IPS DF 4.7 (cell line): ENCODE results near the gene PTPRT.

Source experiments
- DNase-seq: peaks from one replicate; pipeline ENCODE4 v3.0.0-alpha.2; 2013; ENCODE audit warnings: low spot score; ENCODE audit errors: extremely low read depth

The PTPRT gene

GRCh38 chr20:43123180-43123579 is 66.5 kb downstream of the PTPRT start:
- no peak for DNase-seq

GRCh38 chr20:43119720-43120119 is 70.0 kb downstream of the PTPRT start:
- no peak for DNase-seq

- no peak for DNase-seq
Measured at GRCh38 chr20:43102394-43102793, 87.3 kb downstream of the PTPRT start.

- no peak for DNase-seq
Measured at GRCh38 chr20:43096931-43097260, 92.8 kb downstream of the PTPRT start.

GRCh38 chr20:43096126-43096930 is 93.4 kb downstream of the PTPRT start:
- DNase-seq: no peak

- DNase-seq: no peak
Measured at GRCh38 chr20:43095034-43095433, 94.7 kb downstream of the PTPRT start.

- DNase-seq: no peak
Measured at GRCh38 chr20:43092386-43093088, 97.2 kb downstream of the PTPRT start.

- no peak for DNase-seq
Measured at GRCh38 chr20:43068482-43068881, 121.2 kb downstream of the PTPRT start.

- no peak for DNase-seq
Measured at GRCh38 chr20:43066125-43066524, 123.6 kb downstream of the PTPRT start.

GRCh38 chr20:43065299-43065698 is 124.4 kb downstream of the PTPRT start:
- no peak for DNase-seq

- no peak for DNase-seq
Measured at GRCh38 chr20:43058077-43058476, 131.6 kb downstream of the PTPRT start.

- DNase-seq: no peak
Measured at GRCh38 chr20:43057317-43057716, 132.4 kb downstream of the PTPRT start.

- DNase-seq: no peak
Measured at GRCh38 chr20:43055181-43055884, 134.4 kb downstream of the PTPRT start.

GRCh38 chr20:43052532-43052931 is 137.2 kb downstream of the PTPRT start:
- DNase-seq: no peak

- DNase-seq: no peak
Measured at GRCh38 chr20:43046966-43047365, 142.7 kb downstream of the PTPRT start.

GRCh38 chr20:43043887-43044286 is 145.8 kb downstream of the PTPRT start:
- DNase-seq: no peak

GRCh38 chr20:43040427-43040826 is 149.3 kb downstream of the PTPRT start:
- no peak for DNase-seq

GRCh38 chr20:43037605-43038309 is 151.9 kb downstream of the PTPRT start:
- DNase-seq: no peak

GRCh38 chr20:43034981-43035724 is 154.6 kb downstream of the PTPRT start:
- no peak for DNase-seq

- no peak for DNase-seq
Measured at GRCh38 chr20:43032459-43032858, 157.2 kb downstream of the PTPRT start.

GRCh38 chr20:43029176-43029575 is 160.5 kb downstream of the PTPRT start:
- DNase-seq: no peak
